ENCODE data around the gene GRIK4. TPM values are rescaled to one million over a fixed set of nuclear protein-coding genes. Genes with fewer than 3 reads are reported as not detected.

GRIK4 gene
- polyA plus RNA-seq, 1 of the 3 experiments (the other 2 are of a cell fraction): 0.03 TPM

DNA sequence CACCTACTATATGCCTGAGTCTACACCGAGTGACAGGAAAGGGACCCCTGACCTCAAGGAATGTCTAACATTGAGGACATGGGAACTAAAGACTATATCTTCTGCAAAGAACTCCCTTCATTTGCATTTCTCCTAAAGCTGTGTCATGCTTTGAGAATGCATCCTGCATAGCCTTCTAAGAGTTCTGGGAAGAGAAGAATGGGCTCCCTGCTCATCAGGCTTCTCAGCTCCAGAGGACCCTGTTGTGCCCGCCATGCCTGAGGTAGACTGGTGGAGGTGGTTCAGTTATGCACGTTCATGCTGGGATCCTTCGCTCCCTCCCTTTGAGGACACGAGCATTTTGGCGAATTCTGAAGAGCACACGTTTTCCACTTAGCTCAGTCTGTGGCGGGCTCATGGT is 63.3 kb downstream of the GRIK4 start (continued):
- TF ChIP-seq, protein P1, sequence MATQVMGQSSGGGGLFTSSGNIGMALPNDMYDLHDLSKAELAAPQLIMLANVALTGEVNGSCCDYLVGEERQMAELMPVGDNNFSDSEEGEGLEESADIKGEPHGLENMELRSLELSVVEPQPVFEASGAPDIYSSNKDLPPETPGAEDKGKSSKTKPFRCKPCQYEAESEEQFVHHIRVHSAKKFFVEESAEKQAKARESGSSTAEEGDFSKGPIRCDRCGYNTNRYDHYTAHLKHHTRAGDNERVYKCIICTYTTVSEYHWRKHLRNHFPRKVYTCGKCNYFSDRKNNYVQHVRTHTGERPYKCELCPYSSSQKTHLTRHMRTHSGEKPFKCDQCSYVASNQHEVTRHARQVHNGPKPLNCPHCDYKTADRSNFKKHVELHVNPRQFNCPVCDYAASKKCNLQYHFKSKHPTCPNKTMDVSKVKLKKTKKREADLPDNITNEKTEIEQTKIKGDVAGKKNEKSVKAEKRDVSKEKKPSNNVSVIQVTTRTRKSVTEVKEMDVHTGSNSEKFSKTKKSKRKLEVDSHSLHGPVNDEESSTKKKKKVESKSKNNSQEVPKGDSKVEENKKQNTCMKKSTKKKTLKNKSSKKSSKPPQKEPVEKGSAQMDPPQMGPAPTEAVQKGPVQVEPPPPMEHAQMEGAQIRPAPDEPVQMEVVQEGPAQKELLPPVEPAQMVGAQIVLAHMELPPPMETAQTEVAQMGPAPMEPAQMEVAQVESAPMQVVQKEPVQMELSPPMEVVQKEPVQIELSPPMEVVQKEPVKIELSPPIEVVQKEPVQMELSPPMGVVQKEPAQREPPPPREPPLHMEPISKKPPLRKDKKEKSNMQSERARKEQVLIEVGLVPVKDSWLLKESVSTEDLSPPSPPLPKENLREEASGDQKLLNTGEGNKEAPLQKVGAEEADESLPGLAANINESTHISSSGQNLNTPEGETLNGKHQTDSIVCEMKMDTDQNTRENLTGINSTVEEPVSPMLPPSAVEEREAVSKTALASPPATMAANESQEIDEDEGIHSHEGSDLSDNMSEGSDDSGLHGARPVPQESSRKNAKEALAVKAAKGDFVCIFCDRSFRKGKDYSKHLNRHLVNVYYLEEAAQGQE (IDR thresholded peaks at IDR 0.05; ENCODE audit: low read depth, low read length): no peak
- TF ChIP-seq NRF1 (IDR thresholded peaks at IDR 0.05; ENCODE audit: low read depth, low read length) (no peak), POLR2AphosphoS5 (IDR thresholded peaks at IDR 0.05; ENCODE audit: low read depth, low read length) (no peak), YY1 (IDR thresholded peaks at IDR 0.05; ENCODE audit: low read depth) (no peak)

DNA sequence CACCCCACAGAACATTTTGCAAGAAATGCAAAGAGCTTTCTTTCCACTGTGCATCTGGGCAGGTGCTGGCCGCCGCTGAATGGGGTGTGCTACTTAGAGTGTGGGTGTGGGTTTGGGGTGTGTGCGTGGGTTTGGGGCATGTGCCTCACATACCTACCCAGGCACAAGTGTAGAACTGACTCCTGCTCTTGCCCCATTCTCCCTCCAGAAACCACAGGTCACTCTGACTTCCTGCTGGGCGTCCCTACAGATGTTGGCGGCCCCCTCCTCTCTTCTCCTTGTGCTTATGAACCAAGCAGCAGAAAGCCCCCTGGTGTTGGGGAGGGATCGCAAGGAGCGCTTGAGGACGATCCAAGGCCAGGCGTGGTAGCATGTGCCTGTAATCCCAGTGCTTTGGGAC is 63.9 kb downstream of the GRIK4 start:
- TF ChIP-seq CHD2 (IDR thresholded peaks at IDR 0.05; ENCODE audit: low read length, partially characterized antibody) (no peak), TEAD4 (IDR thresholded peaks at IDR 0.05; ENCODE audit: borderline replicate concordance, insufficient read depth) (no peak), SIN3A (IDR thresholded peaks at IDR 0.05; ENCODE audit: borderline replicate concordance, low read depth, low read length) (no peak), NFIC (IDR thresholded peaks at IDR 0.05; ENCODE audit: borderline replicate concordance) (no peak), RXRA (IDR thresholded peaks at IDR 0.05; ENCODE audit: borderline replicate concordance, low read depth) (no peak), GATA2 (CRISPR knock-in tag; IDR thresholded peaks at IDR 0.05) (no peak), JUND (IDR thresholded peaks at IDR 0.05) (no peak), RAD21 (IDR thresholded peaks at IDR 0.05; ENCODE audit: low read length) (no peak), YY1 (IDR thresholded peaks at IDR 0.05; ENCODE audit: low read depth) (no peak)
- TF ChIP-seq, protein P2, sequence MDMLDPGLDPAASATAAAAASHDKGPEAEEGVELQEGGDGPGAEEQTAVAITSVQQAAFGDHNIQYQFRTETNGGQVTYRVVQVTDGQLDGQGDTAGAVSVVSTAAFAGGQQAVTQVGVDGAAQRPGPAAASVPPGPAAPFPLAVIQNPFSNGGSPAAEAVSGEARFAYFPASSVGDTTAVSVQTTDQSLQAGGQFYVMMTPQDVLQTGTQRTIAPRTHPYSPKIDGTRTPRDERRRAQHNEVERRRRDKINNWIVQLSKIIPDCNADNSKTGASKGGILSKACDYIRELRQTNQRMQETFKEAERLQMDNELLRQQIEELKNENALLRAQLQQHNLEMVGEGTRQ (IDR thresholded peaks at IDR 0.05; ENCODE audit: borderline replicate concordance, low read depth, low read length): no peak
- TF ChIP-seq, protein P3, sequence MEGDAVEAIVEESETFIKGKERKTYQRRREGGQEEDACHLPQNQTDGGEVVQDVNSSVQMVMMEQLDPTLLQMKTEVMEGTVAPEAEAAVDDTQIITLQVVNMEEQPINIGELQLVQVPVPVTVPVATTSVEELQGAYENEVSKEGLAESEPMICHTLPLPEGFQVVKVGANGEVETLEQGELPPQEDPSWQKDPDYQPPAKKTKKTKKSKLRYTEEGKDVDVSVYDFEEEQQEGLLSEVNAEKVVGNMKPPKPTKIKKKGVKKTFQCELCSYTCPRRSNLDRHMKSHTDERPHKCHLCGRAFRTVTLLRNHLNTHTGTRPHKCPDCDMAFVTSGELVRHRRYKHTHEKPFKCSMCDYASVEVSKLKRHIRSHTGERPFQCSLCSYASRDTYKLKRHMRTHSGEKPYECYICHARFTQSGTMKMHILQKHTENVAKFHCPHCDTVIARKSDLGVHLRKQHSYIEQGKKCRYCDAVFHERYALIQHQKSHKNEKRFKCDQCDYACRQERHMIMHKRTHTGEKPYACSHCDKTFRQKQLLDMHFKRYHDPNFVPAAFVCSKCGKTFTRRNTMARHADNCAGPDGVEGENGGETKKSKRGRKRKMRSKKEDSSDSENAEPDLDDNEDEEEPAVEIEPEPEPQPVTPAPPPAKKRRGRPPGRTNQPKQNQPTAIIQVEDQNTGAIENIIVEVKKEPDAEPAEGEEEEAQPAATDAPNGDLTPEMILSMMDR (IDR thresholded peaks at IDR 0.05): no peak
- Histone ChIP-seq H3K36me3 (replicated peaks in 1 of 2; ENCODE audit: control insufficient read depth in 1 of 2, insufficient read depth in 2 of 2, low read length in 1 of 2) (no peaks in the 10 kb centered on the region), H3K4me3 (ENCODE audit: low read depth in 2 of 2, low read length in 1 of 2) (no peak overlapping the region), H3K27me3 (ENCODE audit: insufficient read depth) (no peaks in the 10 kb centered on the region; the same call in 1 of the 2 replicates), H3K4me1 (ENCODE audit: control insufficient read depth in 1 of 2, insufficient read depth in 2 of 2, low read depth in 1 of 2, low read length in 1 of 2) (no peaks in the 10 kb centered on the region; a peak in 1 of 4 replicates), H3K79me2 (ENCODE audit: insufficient read depth) (no peaks in the 10 kb centered on the region), H2AFZ (ENCODE audit: low read depth) (no peak overlapping the region), H4K20me1 (ENCODE audit: insufficient read depth) (no peaks in the 10 kb centered on the region), H3K27ac (ENCODE audit: low read depth in 2 of 2, low read length in 1 of 2) (no peak overlapping the region), H3K4me2 (no peak overlapping the region), H3K9me3 (no peaks in the 10 kb centered on the region), H3K9ac (no peak overlapping the region), H3F3A (replicated peaks; ENCODE audit: insufficient read depth) (no peaks in the 10 kb centered on the region), H3K9me2 (no peaks in the 10 kb centered on the region)
- ChIA-PET POLR2A (no interaction called here), CTCF (no interaction called here)
- no peak for DNase-seq
- 64% methylated on average over 6 of the region's 9 CpGs for WGBS (ENCODE audit: low lambda C conversion rate)

Measured in SK-N-SH (cell line).